DOHH2 (cell line): ENCODE results near the gene ISLR2.

ENCODE experiments used
- H3F3A ChIP-seq: fragments of 200-600 bp; sonication (generic), shearing (Covaris generic); 2 replicates; pipeline ENCODE4 v1.6.0; 2016; ENCODE audit warnings: antibody characterized with exemption, mild to moderate bottlenecking; ENCODE audit not compliant: control insufficient read depth, insufficient read depth
- H3K27ac ChIP-seq: fragments of 200-600 bp; sonication (generic); 2 replicates; pipeline ENCODE4 v1.5.1; 2014; ENCODE audit warnings: low read depth, mild to moderate bottlenecking, low read length, moderate library complexity
- H3K27me3 ChIP-seq: fragments of 200-600 bp; sonication (generic); 2 replicates; pipeline ENCODE4 v1.6.1; 2014; ENCODE audit warnings: mild to moderate bottlenecking, low read length, mixed read lengths; ENCODE audit not compliant: control insufficient read depth
- H3K36me3 ChIP-seq: fragments of 200-600 bp; sonication (generic); 2 replicates; pipeline ENCODE4 v1.6.1; 2014; ENCODE audit warnings: mild to moderate bottlenecking, low read length, moderate library complexity, mixed read lengths; ENCODE audit not compliant: control insufficient read depth
- H3K4me1 ChIP-seq: fragments of 200-600 bp; sonication (generic); 2 replicates; pipeline ENCODE4 v1.6.1; 2014; ENCODE audit warnings: mild to moderate bottlenecking, low read length, mixed read lengths; ENCODE audit not compliant: control insufficient read depth
- H3K4me2 ChIP-seq: fragments of 200-600 bp; sonication (generic); 2 replicates; pipeline ENCODE4 v1.6.0; 2014; ENCODE audit warnings: mild to moderate bottlenecking, low read length, moderate library complexity
- H3K4me3 ChIP-seq: fragments of 200-600 bp; sonication (generic); 2 replicates; pipeline ENCODE4 v1.5.1; 2014; ENCODE audit warnings: mild to moderate bottlenecking, low read length, mixed read lengths
- H3K79me2 ChIP-seq: fragments of 200-600 bp; sonication (generic); 2 replicates; pipeline ENCODE4 v1.6.1; 2014; ENCODE audit warnings: mild to moderate bottlenecking, low read length, mixed read lengths; ENCODE audit not compliant: control insufficient read depth
- H3K9me2 ChIP-seq: fragments of 200-600 bp; sonication (generic); replicated peaks from 2 replicates; pipeline ENCODE4 v1.6.1; 2014; ENCODE audit warnings: mild to moderate bottlenecking, low read length, mixed read lengths; ENCODE audit not compliant: control insufficient read depth
- H3K9me3 ChIP-seq: fragments of 200-600 bp; sonication (generic); 2 replicates; pipeline ENCODE4 v1.6.1; 2014; ENCODE audit warnings: antibody characterized with exemption, low read length, mixed read lengths; ENCODE audit not compliant: control insufficient read depth, insufficient read depth
- H4K20me1 ChIP-seq: fragments of 200-600 bp; sonication (generic); 2 replicates; pipeline ENCODE4 v1.6.0; 2014; ENCODE audit warnings: low read depth, mild to moderate bottlenecking, antibody characterized with exemption, low read length, moderate library complexity; ENCODE audit not compliant: control insufficient read depth, insufficient read depth
- CTCF ChIP-seq: fragments of 200-600 bp; sonication (generic); IDR thresholded peaks from one replicate; pipeline ENCODE4 v1.5.1; 2014; ENCODE audit warnings: antibody characterized with exemption, mild to moderate bottlenecking, low read depth, low read length; ENCODE audit not compliant: poor library complexity, severe bottlenecking
- EZH2phosphoT487 ChIP-seq: fragments of 200-600 bp; sonication (generic); IDR thresholded peaks from 2 replicates; pipeline ENCODE4 v1.6.1; 2017; ENCODE audit warnings: borderline replicate concordance, mild to moderate bottlenecking, antibody characterized with exemption, low read length, moderate library complexity, mixed read lengths

Gene ISLR2

GRCh38 chr15:74127255-74127953 is 3.0 kb upstream of the ISLR2 start:
- Histone ChIP-seq H3K4me2 (peak overlapping the region; percentile 39; the same call in 1 of the 2 replicates), H3K4me3 (no peak overlapping the region), H3K4me1 (peaks cover 18% of the 10 kb centered on the region), H3F3A (peaks cover 5% of the 10 kb centered on the region), H3K36me3 (no peaks in the 10 kb centered on the region), H3K27me3 (peaks cover 18% of the 10 kb centered on the region), H3K9me2 (no peaks in the 10 kb centered on the region), H4K20me1 (no peaks in the 10 kb centered on the region; the same call in 1 of the 2 replicates), H3K9me3 (no peaks in the 10 kb centered on the region), H3K27ac (no peak overlapping the region), H3K79me2 (no peaks in the 10 kb centered on the region)
- no peak for TF ChIP-seq EZH2phosphoT487
- TF ChIP-seq CTCF: peak; percentile 86

- Histone ChIP-seq H3K9me3 (no peaks in the 10 kb centered on the region), H3K27me3 (peaks cover 18% of the 10 kb centered on the region), H4K20me1 (no peaks in the 10 kb centered on the region; the same call in 1 of the 2 replicates), H3K9me2 (no peaks in the 10 kb centered on the region), H3K4me2 (peak overlapping the region; percentile 39; the same call in 1 of the 2 replicates), H3K4me1 (peaks cover 11% of the 10 kb centered on the region), H3K4me3 (no peak overlapping the region), H3F3A (no peaks in the 10 kb centered on the region), H3K79me2 (no peaks in the 10 kb centered on the region), H3K36me3 (no peaks in the 10 kb centered on the region), H3K27ac (no peak overlapping the region)
- TF ChIP-seq CTCF (no peak), EZH2phosphoT487 (no peak)
These were observed 2.2 kb upstream of the ISLR2 start for GRCh38 chr15:74127954-74128784.

GRCh38 chr15:74128785-74129585 is 1.4 kb upstream of the ISLR2 start:
- Histone ChIP-seq H3F3A (no peaks in the 10 kb centered on the region), H3K27ac (no peak overlapping the region), H3K27me3 (peaks cover 18% of the 10 kb centered on the region), H3K9me2 (no peaks in the 10 kb centered on the region), H3K4me2 (no peak overlapping the region), H3K79me2 (no peaks in the 10 kb centered on the region), H3K36me3 (no peaks in the 10 kb centered on the region), H3K9me3 (no peaks in the 10 kb centered on the region), H3K4me1 (peaks cover 3% of the 10 kb centered on the region), H3K4me3 (no peak overlapping the region), H4K20me1 (no peaks in the 10 kb centered on the region; the same call in 1 of the 2 replicates)
- TF ChIP-seq EZH2phosphoT487: no peak
- TF ChIP-seq CTCF: no peak
